Measurements from ENCODE around the gene GPR151. TPM values are rescaled to one million over a fixed set of nuclear protein-coding genes. Genes with fewer than 3 reads are reported as not detected.
A peak's percentile ranks its signal among the peaks of the same experiment; 100 is the strongest.

The GPR151 gene
- total and polyA plus RNA-seq, 9 of the 15 experiments (the other 6 are each of a cell fraction or from before 2014, with no cell fraction given): 0.06 TPM; not detected in 8

DNA sequence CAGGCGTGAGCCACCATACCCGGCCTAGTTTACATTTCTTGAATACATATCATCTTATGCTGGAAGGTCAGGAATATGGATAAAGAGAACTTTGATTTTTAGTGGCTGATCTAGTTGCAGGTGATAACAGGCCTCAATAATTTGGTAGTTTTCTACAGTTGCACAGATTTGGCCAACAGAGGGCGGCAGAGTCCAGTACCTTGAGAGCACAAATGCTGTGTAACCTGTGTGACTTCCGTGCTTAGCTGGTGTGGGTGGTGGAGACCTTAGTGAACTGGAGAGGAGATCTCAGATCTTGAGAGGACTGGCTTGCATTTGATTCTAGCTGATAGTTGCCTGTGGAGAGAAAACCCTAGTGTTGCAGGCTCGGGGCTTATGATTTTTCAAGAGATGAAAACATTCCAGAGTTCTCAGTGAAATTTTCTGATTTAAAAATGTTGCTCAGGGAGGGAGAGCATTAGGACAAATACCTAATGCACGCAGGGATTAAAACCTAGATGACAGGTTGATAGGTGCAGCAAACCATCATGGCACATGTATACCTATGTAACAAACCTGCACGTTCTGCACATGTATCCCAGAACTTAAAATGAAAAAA, 17.4 kb upstream of the GPR151 start (continued):
- TF ChIP-seq, protein P1, sequence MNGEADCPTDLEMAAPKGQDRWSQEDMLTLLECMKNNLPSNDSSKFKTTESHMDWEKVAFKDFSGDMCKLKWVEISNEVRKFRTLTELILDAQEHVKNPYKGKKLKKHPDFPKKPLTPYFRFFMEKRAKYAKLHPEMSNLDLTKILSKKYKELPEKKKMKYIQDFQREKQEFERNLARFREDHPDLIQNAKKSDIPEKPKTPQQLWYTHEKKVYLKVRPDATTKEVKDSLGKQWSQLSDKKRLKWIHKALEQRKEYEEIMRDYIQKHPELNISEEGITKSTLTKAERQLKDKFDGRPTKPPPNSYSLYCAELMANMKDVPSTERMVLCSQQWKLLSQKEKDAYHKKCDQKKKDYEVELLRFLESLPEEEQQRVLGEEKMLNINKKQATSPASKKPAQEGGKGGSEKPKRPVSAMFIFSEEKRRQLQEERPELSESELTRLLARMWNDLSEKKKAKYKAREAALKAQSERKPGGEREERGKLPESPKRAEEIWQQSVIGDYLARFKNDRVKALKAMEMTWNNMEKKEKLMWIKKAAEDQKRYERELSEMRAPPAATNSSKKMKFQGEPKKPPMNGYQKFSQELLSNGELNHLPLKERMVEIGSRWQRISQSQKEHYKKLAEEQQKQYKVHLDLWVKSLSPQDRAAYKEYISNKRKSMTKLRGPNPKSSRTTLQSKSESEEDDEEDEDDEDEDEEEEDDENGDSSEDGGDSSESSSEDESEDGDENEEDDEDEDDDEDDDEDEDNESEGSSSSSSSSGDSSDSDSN (IDR thresholded peaks at IDR 0.05; ENCODE audit: borderline replicate concordance in 1 of 2, low read depth in 2 of 2, low read length in 2 of 2): no peak
- TF ChIP-seq E2F5 (CRISPR knock-in tag; IDR thresholded peaks at IDR 0.05): no peak
- no peak for TF ChIP-seq ZBTB5 (IDR thresholded peaks at IDR 0.05)
- no peak for TF ChIP-seq EP300 (IDR thresholded peaks at IDR 0.05; ENCODE audit: low read length)
- peak; percentile 53 for TF ChIP-seq ZFP36 (IDR thresholded peaks at IDR 0.05; ENCODE audit: low read depth, low read length, partially characterized antibody)
- TF ChIP-seq MYNN (IDR thresholded peaks at IDR 0.05): no peak
- TF ChIP-seq MYNN (CRISPR knock-in tag; IDR thresholded peaks at IDR 0.05): no peak
- no peak for TF ChIP-seq ZNF398 (CRISPR knock-in tag; IDR thresholded peaks at IDR 0.05)
- TF ChIP-seq SFPQ (IDR thresholded peaks at IDR 0.05; ENCODE audit: low read depth, low read length): no peak
- TF ChIP-seq MEF2D (tag; conservative IDR thresholded peaks at IDR 0.05; ENCODE audit: low read depth): no peak
- no peak for TF ChIP-seq SREBF2 (CRISPR knock-in tag; IDR thresholded peaks at IDR 0.05)
- TF ChIP-seq YY1 (IDR thresholded peaks at IDR 0.05; ENCODE audit: borderline replicate concordance in 1 of 3, control insufficient read depth in 1 of 3, extremely low read depth in 1 of 3, insufficient read depth in 3 of 3, insufficient read length in 1 of 3, insufficient replicate concordance in 2 of 3, low read depth in 1 of 3, low read length in 2 of 3): no peak
- no peak for TF ChIP-seq HLTF (IDR thresholded peaks at IDR 0.05)
- no peak for TF ChIP-seq KLF16 (IDR thresholded peaks at IDR 0.05)
- no peak for TF ChIP-seq MTA1 (IDR thresholded peaks at IDR 0.05; ENCODE audit: borderline replicate concordance)
- TF ChIP-seq PHB2 (IDR thresholded peaks at IDR 0.05; ENCODE audit: low read depth): no peak

Measured in K562 (cell line).